GM12878 (cell line): ENCODE data around the gene PLA2G5. TPM values are rescaled to one million over a fixed set of nuclear protein-coding genes. Genes with fewer than 3 reads are reported as not detected.

ENCODE experiments used
- ATAC-seq: fragments of 200-7000 bp; cut with Tn5 transposase; 3 replicates; pipeline ENCODE4 v1.9.1; 2020; ENCODE audit warnings: mild to moderate bottlenecking, moderate library complexity
- BruUV-seq: library from RNA; stranded (reverse); fragments of 400-500 nt; replicated peaks from 2 replicates; lab custom pipeline; 2021; lab: Mats Ljungman, UMichigan
- CTCF ChIA-PET: fragments of 300-600 bp; sonication (Branson Sonifier 250); formaldehyde crosslinking; extraction: SDS; loops from one replicate; lab custom pipeline; 2021; ENCODE audit warnings: inconsistent platforms; lab: Yijun Ruan, JAX
- POLR2A ChIA-PET: fragments of 350-600 bp; formaldehyde crosslinking; extraction: SDS; loops from one replicate; lab custom pipeline; 2021; ENCODE audit warnings: inconsistent platforms; lab: Charles Lee
- RAD21 ChIA-PET: fragments of 300-600 bp; sonication (Branson Sonifier 250); formaldehyde crosslinking; loops from one replicate; lab custom pipeline; 2023; ENCODE audit warnings: antibody characterized with exemption; ENCODE audit not compliant: unreplicated experiment; lab: Charles Lee
- SMC1A ChIA-PET: fragments of 300-600 bp; sonication (Branson Sonifier 250); formaldehyde crosslinking; loops from one replicate; lab custom pipeline; 2023; ENCODE audit not compliant: unreplicated experiment, uncharacterized antibody; lab: Charles Lee
- DNase-seq: peaks from one replicate; pipeline ENCODE4 v3.0.0-alpha.2; 2011; ENCODE audit warnings: low read depth, low spot score
- FAIRE-seq: peaks from 3 replicates; lab custom pipeline; 2011; peaks lifted over from hg19 to GRCh38; lab: Jason Lieb, UNC
- H2AFZ ChIP-seq: 2 replicates; pipeline ENCODE4 v1.6.0; 2011; ENCODE audit warnings: low read depth, low read length, control low read depth; ENCODE audit not compliant: control insufficient read depth
- H3K27ac ChIP-seq: 2 replicates; pipeline ENCODE4 v1.5.1; 2011; ENCODE audit warnings: control low read depth; ENCODE audit not compliant: control insufficient read depth, insufficient read depth
- H3K27me3 ChIP-seq, 2 experiments: replicated peaks in 1 of 2; 2 replicates each; pipeline versions ENCODE4 v1.6.0 to v1.6.1; 2011; ENCODE audit warnings: low read length in 1 of 2; ENCODE audit not compliant: control insufficient read depth in 2 of 2, insufficient read depth in 2 of 2
- H3K36me3 ChIP-seq, 2 experiments: 2 replicates each; pipeline ENCODE4 v1.5.1; 2011; ENCODE audit warnings: low read length in 1 of 2; ENCODE audit not compliant: control insufficient read depth in 2 of 2, insufficient read depth in 2 of 2
- H3K4me1 ChIP-seq: 2 replicates; pipeline ENCODE4 v1.6.1; 2011; ENCODE audit warnings: mild to moderate bottlenecking, low read length, moderate library complexity, mixed read lengths; ENCODE audit not compliant: control insufficient read depth, insufficient read depth
- H3K4me2 ChIP-seq: 2 replicates; pipeline ENCODE4 v1.6.0; 2011; ENCODE audit warnings: control low read depth; ENCODE audit not compliant: control insufficient read depth, insufficient read depth
- H3K4me3 ChIP-seq: fragments of 200-600 bp; sonication (generic); 2 replicates; pipeline ENCODE4 v1.5.1; 2016
- H3K79me2 ChIP-seq: 2 replicates; pipeline ENCODE4 v1.6.0; 2011; ENCODE audit warnings: low read length; ENCODE audit not compliant: control insufficient read depth, insufficient read depth
- H3K9ac ChIP-seq: 2 replicates; pipeline ENCODE4 v1.8.0; 2011; ENCODE audit warnings: low read length, control low read depth, mixed read lengths; ENCODE audit not compliant: control insufficient read depth, insufficient read depth
- H3K9me3 ChIP-seq: replicated peaks from 3 replicates; pipeline ENCODE4 v1.5.1; 2011; ENCODE audit warnings: mild to moderate bottlenecking, low read length; ENCODE audit not compliant: control insufficient read depth, insufficient read depth
- H4K20me1 ChIP-seq: 2 replicates; pipeline ENCODE4 v1.6.0; 2011; ENCODE audit not compliant: control insufficient read depth, insufficient read depth
- ASH2L ChIP-seq: fragments of 300-600, 200-600 bp; sonication (generic); IDR thresholded peaks from 2 replicates; pipeline ENCODE4 v1.6.1; 2017; ENCODE audit warnings: low read depth, mild to moderate bottlenecking, borderline replicate concordance
- ATF7 ChIP-seq: fragments of 450-650 bp; IDR thresholded peaks from 2 replicates; pipeline ENCODE4 v1.6.1; 2016; ENCODE audit warnings: low read depth, mild to moderate bottlenecking
- E2F8 ChIP-seq: fragments of 450-650 bp; IDR thresholded peaks from 2 replicates; pipeline ENCODE4 v1.6.1; 2018; ENCODE audit warnings: mild to moderate bottlenecking, low read depth, moderate library complexity; ENCODE audit not compliant: partially characterized antibody
- KAT2A ChIP-seq: conservative IDR thresholded peaks from 2 replicates; pipeline ENCODE4 v1.6.1; 2011; ENCODE audit warnings: low read depth, low read length; ENCODE audit not compliant: control insufficient read depth
- LARP7 ChIP-seq: fragments of 450-650 bp; IDR thresholded peaks from 2 replicates; pipeline ENCODE4 v1.6.1; 2017; ENCODE audit warnings: mild to moderate bottlenecking
- PML ChIP-seq: IDR thresholded peaks from 2 replicates; pipeline ENCODE4 v1.6.1; 2012; ENCODE audit warnings: low read length, inconsistent platforms
- POLR2AphosphoS5 ChIP-seq: IDR thresholded peaks from 2 replicates; pipeline ENCODE4 v1.6.1; 2011; ENCODE audit warnings: mild to moderate bottlenecking, low read length, inconsistent platforms
- POU2F2 ChIP-seq: IDR thresholded peaks from 3 replicates; pipeline ENCODE4 v1.6.1; 2011; ENCODE audit warnings: low read depth, mild to moderate bottlenecking, low read length, borderline replicate concordance
- RFX5 ChIP-seq: IDR thresholded peaks from 2 replicates; pipeline ENCODE4 v1.6.1; 2011; ENCODE audit warnings: low read depth, low read length, improper control_type of control experiment
- SIN3A ChIP-seq: IDR thresholded peaks from 2 replicates; pipeline ENCODE4 v1.6.1; 2012; ENCODE audit warnings: low read depth, low read length, improper control_type of control experiment
- STAT3 ChIP-seq: IDR thresholded peaks from 2 replicates; pipeline ENCODE4 v1.6.1; 2011; ENCODE audit warnings: low read depth, low read length, improper control_type of control experiment
- ZNF24 ChIP-seq: fragments of 450-650 bp; IDR thresholded peaks from 2 replicates; pipeline ENCODE4 v1.6.1; 2017; ENCODE audit warnings: antibody characterized with exemption, mild to moderate bottlenecking
- WGBS: methylation state at CpG from one replicate; pipeline ENCODE4 v1.1.6; 2016; ENCODE audit warnings: low lambda C conversion rate; ENCODE audit not compliant: insufficient replicate concordance, insufficient coverage; ENCODE audit errors: missing lambda C conversion rate; 5-methylcytosine and 5-hydroxymethylcytosine counted together
- in situ Hi-C: fragments of 300-500 bp; cut with MboI; formaldehyde crosslinking; loops from 9 replicates; pipeline ENCODE4 v1.14.3; 2018; ENCODE audit warnings: mixed read lengths
- intact Hi-C: fragments of 100-400 bp; cut with micrococcal nuclease; formaldehyde crosslinking; loops from one replicate; pipeline ENCODE4 v1.14.2; 2022; ENCODE audit not compliant: unreplicated experiment
- polyA plus RNA-seq, 11 experiments: library from polyadenylated mRNA; depleted of rRNA in 4 of 11; unstranded in 6 of 11; stranded (reverse) in 5 of 11; fragments of >200 nt; fragmentation: Nextera tagmentation in 4 of 11; fragmentation: Illumina TruSeq in 1 of 11; extraction: Ambion mirVana in 4 of 11; extraction: Trizol in 1 of 11; gene quantifications; 1 replicate in 1 of 11; 2 replicates in 10 of 11; pipeline versions ENCODE4 v1.2.1 to v1.2.3, GENCODE V29; 2011 to 2016; ENCODE audit warnings: inconsistent platforms in 2 of 11, missing spikeins in 2 of 11, low read depth in 1 of 11
- total RNA-seq, 4 experiments: library from RNA; depleted of rRNA in 3 of 4; stranded (reverse); fragments of >200 nt in 3 of 4; fragmentation: Illumina TruSeq in 1 of 4; extraction: Trizol in 1 of 4; gene quantifications; 2 replicates each; pipeline versions ENCODE4 v1.2.1 to v1.2.3, GENCODE V29; 2013 to 2021
- TF ChIP-seq, protein P1 (sequence below): fragments of 450-650 bp; IDR thresholded peaks from 2 replicates; pipeline ENCODE4 v1.6.1; 2016; ENCODE audit warnings: mild to moderate bottlenecking, moderate library complexity, borderline replicate concordance
- TF ChIP-seq, protein P2 (sequence below): fragments of 450-650 bp; IDR thresholded peaks from 2 replicates; pipeline ENCODE4 v1.6.1; 2017; ENCODE audit warnings: borderline replicate concordance
- TF ChIP-seq, protein P3 (sequence below): fragments of 450-650 bp; IDR thresholded peaks from 2 replicates; pipeline ENCODE4 v1.6.1; 2014; ENCODE audit warnings: mild to moderate bottlenecking

Gene PLA2G5
- total and polyA plus RNA-seq, 10 of the 15 experiments (the other 5 are each of a cell fraction or from before 2014, with no cell fraction given), result 0.10 to 0.19 (median 0.17) TPM; not detected in 7

- TF ChIP-seq SIN3A, result no peak
- no peak for TF ChIP-seq POU2F2
- no peak for TF ChIP-seq PML
- no peak for TF ChIP-seq STAT3
- TF ChIP-seq ASH2L, result no peak
- TF ChIP-seq E2F8, result no peak
- TF ChIP-seq KAT2A, result no peak
- no peak for TF ChIP-seq ZNF24
- TF ChIP-seq, protein P1, sequence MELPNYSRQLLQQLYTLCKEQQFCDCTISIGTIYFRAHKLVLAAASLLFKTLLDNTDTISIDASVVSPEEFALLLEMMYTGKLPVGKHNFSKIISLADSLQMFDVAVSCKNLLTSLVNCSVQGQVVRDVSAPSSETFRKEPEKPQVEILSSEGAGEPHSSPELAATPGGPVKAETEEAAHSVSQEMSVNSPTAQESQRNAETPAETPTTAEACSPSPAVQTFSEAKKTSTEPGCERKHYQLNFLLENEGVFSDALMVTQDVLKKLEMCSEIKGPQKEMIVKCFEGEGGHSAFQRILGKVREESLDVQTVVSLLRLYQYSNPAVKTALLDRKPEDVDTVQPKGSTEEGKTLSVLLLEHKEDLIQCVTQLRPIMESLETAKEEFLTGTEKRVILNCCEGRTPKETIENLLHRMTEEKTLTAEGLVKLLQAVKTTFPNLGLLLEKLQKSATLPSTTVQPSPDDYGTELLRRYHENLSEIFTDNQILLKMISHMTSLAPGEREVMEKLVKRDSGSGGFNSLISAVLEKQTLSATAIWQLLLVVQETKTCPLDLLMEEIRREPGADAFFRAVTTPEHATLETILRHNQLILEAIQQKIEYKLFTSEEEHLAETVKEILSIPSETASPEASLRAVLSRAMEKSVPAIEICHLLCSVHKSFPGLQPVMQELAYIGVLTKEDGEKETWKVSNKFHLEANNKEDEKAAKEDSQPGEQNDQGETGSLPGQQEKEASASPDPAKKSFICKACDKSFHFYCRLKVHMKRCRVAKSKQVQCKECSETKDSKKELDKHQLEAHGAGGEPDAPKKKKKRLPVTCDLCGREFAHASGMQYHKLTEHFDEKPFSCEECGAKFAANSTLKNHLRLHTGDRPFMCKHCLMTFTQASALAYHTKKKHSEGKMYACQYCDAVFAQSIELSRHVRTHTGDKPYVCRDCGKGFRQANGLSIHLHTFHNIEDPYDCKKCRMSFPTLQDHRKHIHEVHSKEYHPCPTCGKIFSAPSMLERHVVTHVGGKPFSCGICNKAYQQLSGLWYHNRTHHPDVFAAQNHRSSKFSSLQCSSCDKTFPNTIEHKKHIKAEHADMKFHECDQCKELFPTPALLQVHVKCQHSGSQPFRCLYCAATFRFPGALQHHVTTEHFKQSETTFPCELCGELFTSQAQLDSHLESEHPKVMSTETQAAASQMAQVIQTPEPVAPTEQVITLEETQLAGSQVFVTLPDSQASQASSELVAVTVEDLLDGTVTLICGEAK, result no peak
- TF ChIP-seq LARP7, result no peak
- TF ChIP-seq POLR2AphosphoS5, result no peak
- TF ChIP-seq RFX5, result no peak
- TF ChIP-seq, protein P2, sequence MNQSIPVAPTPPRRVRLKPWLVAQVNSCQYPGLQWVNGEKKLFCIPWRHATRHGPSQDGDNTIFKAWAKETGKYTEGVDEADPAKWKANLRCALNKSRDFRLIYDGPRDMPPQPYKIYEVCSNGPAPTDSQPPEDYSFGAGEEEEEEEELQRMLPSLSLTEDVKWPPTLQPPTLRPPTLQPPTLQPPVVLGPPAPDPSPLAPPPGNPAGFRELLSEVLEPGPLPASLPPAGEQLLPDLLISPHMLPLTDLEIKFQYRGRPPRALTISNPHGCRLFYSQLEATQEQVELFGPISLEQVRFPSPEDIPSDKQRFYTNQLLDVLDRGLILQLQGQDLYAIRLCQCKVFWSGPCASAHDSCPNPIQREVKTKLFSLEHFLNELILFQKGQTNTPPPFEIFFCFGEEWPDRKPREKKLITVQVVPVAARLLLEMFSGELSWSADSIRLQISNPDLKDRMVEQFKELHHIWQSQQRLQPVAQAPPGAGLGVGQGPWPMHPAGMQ, result no peak
- TF ChIP-seq ATF7, result no peak
- TF ChIP-seq, protein P3, sequence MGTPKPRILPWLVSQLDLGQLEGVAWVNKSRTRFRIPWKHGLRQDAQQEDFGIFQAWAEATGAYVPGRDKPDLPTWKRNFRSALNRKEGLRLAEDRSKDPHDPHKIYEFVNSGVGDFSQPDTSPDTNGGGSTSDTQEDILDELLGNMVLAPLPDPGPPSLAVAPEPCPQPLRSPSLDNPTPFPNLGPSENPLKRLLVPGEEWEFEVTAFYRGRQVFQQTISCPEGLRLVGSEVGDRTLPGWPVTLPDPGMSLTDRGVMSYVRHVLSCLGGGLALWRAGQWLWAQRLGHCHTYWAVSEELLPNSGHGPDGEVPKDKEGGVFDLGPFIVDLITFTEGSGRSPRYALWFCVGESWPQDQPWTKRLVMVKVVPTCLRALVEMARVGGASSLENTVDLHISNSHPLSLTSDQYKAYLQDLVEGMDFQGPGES, result no peak
- ChIA-PET POLR2A (no interaction called here), CTCF (interaction anchor here (0.9 to 1.2 kb wide), 2 partner anchors 24 to 138 kb away, joined by 3 read pairs; no protein-coding TSS in a partner anchor), RAD21 (interaction anchor here (0.6 kb wide), 1 partner anchor 39 kb away, joined by 3 read pairs; no protein-coding TSS in a partner anchor), SMC1A (no interaction called here)
- BruUV-seq, result no TSS peak
- H3K36me3 ChIP-seq, result no peaks in the 10 kb centered on the region
- H3K4me3 ChIP-seq, result no peak overlapping the region
- no peak overlapping the region for H3K4me2 ChIP-seq
- H2AFZ ChIP-seq, result no peak overlapping the region
- H4K20me1 ChIP-seq, result no peaks in the 10 kb centered on the region
- no peaks in the 10 kb centered on the region for H3K9me3 ChIP-seq
- no peak overlapping the region for H3K27ac ChIP-seq
- DNase-seq, result no peak
- ATAC-seq, result no peak; the same call in 2 of the 3 replicates
- H3K9ac ChIP-seq, result no peak overlapping the region
- H3K27me3 ChIP-seq, result no peaks in the 10 kb centered on the region
- FAIRE-seq, result no peak
- no peaks in the 10 kb centered on the region; the same call in 1 of the 2 replicates for H3K4me1 ChIP-seq
- in situ Hi-C loops (no loop called here), intact Hi-C loops (no loop called here)
- no peaks in the 10 kb centered on the region for H3K79me2 ChIP-seq
- 44% methylated on average over 3 of the region's 3 CpGs for WGBS
Measured at GRCh38 chr1:20112279-20113000, 42.4 kb downstream of the PLA2G5 start.
